OCI-LY1 (cell line): ENCODE data around the gene PPP1CA.

ENCODE experiments used
- H2AFZ ChIP-seq: fragments of 200-600 bp; sonication (generic), shearing (Covaris generic); 2 replicates; pipeline ENCODE4 v1.6.0; 2014; ENCODE audit warnings: antibody characterized with exemption, mild to moderate bottlenecking, low read length
- H3F3A ChIP-seq: fragments of 200-600 bp; sonication (generic), shearing (Covaris generic); 2 replicates; pipeline ENCODE4 v1.6.0; 2014; ENCODE audit warnings: mild to moderate bottlenecking, antibody characterized with exemption, low read length, moderate library complexity; ENCODE audit not compliant: insufficient read depth
- H3K27ac ChIP-seq: fragments of 200-600 bp; sonication (generic); 2 replicates; pipeline ENCODE4 v1.5.1; 2014; ENCODE audit warnings: low read length, mixed run types, mild to moderate bottlenecking, low read depth; ENCODE audit not compliant: poor library complexity, severe bottlenecking
- H3K27me3 ChIP-seq: fragments of 200-600 bp; sonication (generic); 2 replicates; pipeline ENCODE4 v1.6.0; 2014; ENCODE audit warnings: antibody characterized with exemption, mild to moderate bottlenecking, low read length, moderate library complexity; ENCODE audit not compliant: insufficient read depth
- H3K36me3 ChIP-seq: fragments of 200-600 bp; sonication (generic); 2 replicates; pipeline ENCODE4 v1.6.1; 2014; ENCODE audit warnings: mild to moderate bottlenecking, antibody characterized with exemption, low read length, moderate library complexity, mixed read lengths; ENCODE audit not compliant: insufficient read depth
- H3K4me1 ChIP-seq: fragments of 200-600 bp; sonication (generic); 2 replicates; pipeline ENCODE4 v1.5.1; 2014; ENCODE audit warnings: mild to moderate bottlenecking, low read length, moderate library complexity; ENCODE audit not compliant: insufficient read depth, severe bottlenecking
- H3K4me2 ChIP-seq: fragments of 200-600 bp; sonication (generic), shearing (Covaris generic); 2 replicates; pipeline ENCODE4 v1.6.1; 2014; ENCODE audit warnings: low read length
- H3K4me3 ChIP-seq: fragments of 200-600 bp; sonication (generic); 2 replicates; pipeline ENCODE4 v1.5.1; 2014; ENCODE audit warnings: low read length, low read depth, mild to moderate bottlenecking, mixed read lengths; ENCODE audit not compliant: poor library complexity, severe bottlenecking
- H3K79me2 ChIP-seq: fragments of 200-600 bp; shearing (Covaris generic); 2 replicates; pipeline ENCODE4 v1.6.1; 2016; ENCODE audit warnings: mixed run types, low read length, mixed read lengths; ENCODE audit not compliant: insufficient read depth
- H3K9ac ChIP-seq: fragments of 200-600 bp; sonication (generic), shearing (Covaris generic); 2 replicates; pipeline ENCODE4 v1.6.1; 2014; ENCODE audit warnings: mild to moderate bottlenecking, low read length, mixed read lengths
- H3K9me2 ChIP-seq: fragments of 200-600 bp; sonication (generic), shearing (Covaris generic); 2 replicates; pipeline ENCODE4 v1.6.1; 2014; ENCODE audit warnings: low read depth, mild to moderate bottlenecking, low read length, mixed read lengths
- H3K9me3 ChIP-seq: fragments of 200-600 bp; shearing (Covaris generic); 2 replicates; pipeline ENCODE4 v1.6.1; 2014; ENCODE audit warnings: low read length, mixed read lengths
- H4K20me1 ChIP-seq: fragments of 200-600 bp; sonication (generic), shearing (Covaris generic); 2 replicates; pipeline ENCODE4 v1.6.0; 2016; ENCODE audit warnings: mild to moderate bottlenecking, low read length; ENCODE audit not compliant: insufficient read depth
- EZH2 ChIP-seq: fragments of 200-600 bp; sonication (generic), shearing (Covaris generic); IDR thresholded peaks from 2 replicates; pipeline ENCODE4 v1.8.0; 2017; ENCODE audit warnings: borderline replicate concordance, mixed run types, mild to moderate bottlenecking, antibody characterized with exemption, low read length, moderate library complexity, mixed read lengths
- TF ChIP-seq, protein P1 (sequence below): fragments of 200-600 bp; sonication (generic), shearing (Covaris generic); IDR thresholded peaks from 2 replicates; pipeline ENCODE4 v1.5.1; 2017; ENCODE audit warnings: mild to moderate bottlenecking, antibody characterized with exemption, low read length, moderate library complexity, mixed read lengths

PPP1CA gene

DNA sequence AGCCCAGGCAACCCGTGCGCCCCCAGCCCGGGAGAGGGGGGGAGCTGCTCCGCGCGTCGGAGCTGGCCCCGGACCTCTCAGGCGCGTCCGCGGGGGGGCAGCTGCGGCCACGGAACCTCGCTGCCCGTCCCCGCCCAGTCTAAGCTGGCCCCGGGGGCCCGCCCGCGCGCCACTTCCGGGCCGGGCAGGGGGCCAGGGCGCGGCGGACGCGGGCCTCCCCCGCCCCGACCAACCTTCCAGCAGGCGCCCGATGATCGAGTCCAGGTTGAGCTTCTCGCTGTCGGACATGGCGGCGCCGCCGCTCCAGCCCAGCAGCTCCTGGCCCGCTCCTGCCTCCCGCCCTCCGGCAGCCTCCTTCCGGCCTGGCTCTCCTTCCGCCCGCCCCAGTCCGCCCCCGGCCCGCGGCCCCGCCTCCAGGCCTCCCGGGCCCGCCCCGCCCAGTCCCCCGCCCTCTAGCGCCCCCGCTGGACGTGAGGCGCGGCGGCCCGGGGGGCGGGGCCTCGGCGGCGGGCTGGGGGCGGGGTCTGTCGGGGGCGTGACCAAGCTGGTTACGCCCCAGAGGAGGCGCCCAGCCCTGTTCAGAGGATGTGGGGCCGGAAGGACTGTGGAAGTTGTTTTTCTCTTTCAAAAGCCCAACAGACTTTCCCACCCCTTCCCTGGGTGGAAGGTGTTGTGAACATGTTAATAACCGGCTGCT is at the start of gene PPP1CA:
PPP1CA (minus strand) TSS at position 364 of the 697 bp plus-strand sequence; CDS start at position 288, 76 bp downstream.
- Histone ChIP-seq H3K79me2 (peaks cover 9% of the 10 kb centered on the region; the same call in 1 of the 2 replicates), H3K9me2 (no peaks in the 10 kb centered on the region), H3K36me3 (peaks cover 38% of the 10 kb centered on the region), H4K20me1 (no peaks in the 10 kb centered on the region), H3K27ac (peak within 1 kb of the TSS; percentile 93), H3K4me2 (peak within 1 kb of the TSS; percentile 96), H3K27me3 (no peaks in the 10 kb centered on the region), H3K9me3 (no peaks in the 10 kb centered on the region), H3K4me3 (peak within 1 kb of the TSS; percentile 94), H3F3A (no peaks in the 10 kb centered on the region; the same call in 1 of the 2 replicates), H2AFZ (no peak within 1 kb of the TSS), H3K4me1 (peaks cover 89% of the 10 kb centered on the region), H3K9ac (peak within 1 kb of the TSS; percentile 96)
- TF ChIP-seq, protein P1, sequence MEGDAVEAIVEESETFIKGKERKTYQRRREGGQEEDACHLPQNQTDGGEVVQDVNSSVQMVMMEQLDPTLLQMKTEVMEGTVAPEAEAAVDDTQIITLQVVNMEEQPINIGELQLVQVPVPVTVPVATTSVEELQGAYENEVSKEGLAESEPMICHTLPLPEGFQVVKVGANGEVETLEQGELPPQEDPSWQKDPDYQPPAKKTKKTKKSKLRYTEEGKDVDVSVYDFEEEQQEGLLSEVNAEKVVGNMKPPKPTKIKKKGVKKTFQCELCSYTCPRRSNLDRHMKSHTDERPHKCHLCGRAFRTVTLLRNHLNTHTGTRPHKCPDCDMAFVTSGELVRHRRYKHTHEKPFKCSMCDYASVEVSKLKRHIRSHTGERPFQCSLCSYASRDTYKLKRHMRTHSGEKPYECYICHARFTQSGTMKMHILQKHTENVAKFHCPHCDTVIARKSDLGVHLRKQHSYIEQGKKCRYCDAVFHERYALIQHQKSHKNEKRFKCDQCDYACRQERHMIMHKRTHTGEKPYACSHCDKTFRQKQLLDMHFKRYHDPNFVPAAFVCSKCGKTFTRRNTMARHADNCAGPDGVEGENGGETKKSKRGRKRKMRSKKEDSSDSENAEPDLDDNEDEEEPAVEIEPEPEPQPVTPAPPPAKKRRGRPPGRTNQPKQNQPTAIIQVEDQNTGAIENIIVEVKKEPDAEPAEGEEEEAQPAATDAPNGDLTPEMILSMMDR, result peak; percentile 3; the same call in 1 of the 2 replicates
- TF ChIP-seq EZH2, result no peak

DNA sequence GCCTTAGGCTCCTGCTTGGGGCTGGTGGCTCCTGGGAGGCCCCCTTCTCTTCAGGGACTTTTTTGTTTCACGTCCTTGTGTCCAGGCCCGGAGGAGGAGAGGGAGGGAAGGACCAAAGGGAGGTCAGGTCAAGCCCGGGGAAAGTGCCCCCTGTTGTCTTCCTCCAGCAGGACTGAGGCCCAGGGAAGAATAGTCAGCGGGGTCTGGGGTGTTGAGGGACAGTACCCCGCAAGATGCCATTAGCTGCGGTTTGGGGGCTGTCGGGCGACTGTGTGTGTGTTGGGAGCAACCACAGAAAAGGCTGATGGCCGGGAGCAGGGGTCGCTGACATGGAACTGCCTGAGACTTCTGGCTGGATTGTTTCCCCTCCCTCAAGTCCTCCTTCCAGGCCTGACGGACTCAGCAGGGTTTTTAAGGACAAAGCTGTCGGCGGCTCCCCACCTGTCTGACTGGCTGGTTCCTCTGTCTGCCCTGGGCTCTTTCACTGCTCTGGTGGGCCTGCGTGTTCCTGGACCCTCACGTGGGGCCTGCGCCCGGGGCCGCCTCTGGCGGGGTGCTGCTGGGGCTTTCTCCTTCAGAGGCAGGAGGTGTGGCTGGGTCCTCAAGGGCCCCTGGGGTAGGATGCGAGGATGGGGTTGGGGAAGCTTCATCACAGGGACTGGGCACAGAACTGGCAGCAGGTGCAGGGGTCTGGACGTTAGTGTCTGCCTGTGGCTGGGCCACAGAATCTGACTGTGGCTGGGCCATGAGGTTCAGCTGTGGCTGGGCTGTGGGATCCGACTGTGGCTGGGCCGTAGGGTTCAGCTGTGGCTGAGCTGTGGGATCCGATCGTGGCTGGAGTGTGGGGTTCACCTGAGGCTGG is 49.4 kb upstream of the PPP1CA start:
- H3K9me3 ChIP-seq, result no peaks in the 10 kb centered on the region
- H3K9ac ChIP-seq, result no peak overlapping the region; the same call in 1 of the 2 replicates
- H3F3A ChIP-seq, result no peaks in the 10 kb centered on the region
- H3K4me1 ChIP-seq, result peaks cover 36% of the 10 kb centered on the region
- H4K20me1 ChIP-seq, result no peaks in the 10 kb centered on the region
- no peak overlapping the region for H3K4me2 ChIP-seq
- H3K36me3 ChIP-seq, result no peaks in the 10 kb centered on the region
- TF ChIP-seq, protein P1, result no peak
- no peaks in the 10 kb centered on the region for H3K79me2 ChIP-seq
- H2AFZ ChIP-seq, result no peak overlapping the region
- H3K4me3 ChIP-seq, result no peak overlapping the region
- H3K27me3 ChIP-seq, result no peaks in the 10 kb centered on the region
- peak overlapping the region; percentile 65 for H3K27ac ChIP-seq
- H3K9me2 ChIP-seq, result no peaks in the 10 kb centered on the region

DNA sequence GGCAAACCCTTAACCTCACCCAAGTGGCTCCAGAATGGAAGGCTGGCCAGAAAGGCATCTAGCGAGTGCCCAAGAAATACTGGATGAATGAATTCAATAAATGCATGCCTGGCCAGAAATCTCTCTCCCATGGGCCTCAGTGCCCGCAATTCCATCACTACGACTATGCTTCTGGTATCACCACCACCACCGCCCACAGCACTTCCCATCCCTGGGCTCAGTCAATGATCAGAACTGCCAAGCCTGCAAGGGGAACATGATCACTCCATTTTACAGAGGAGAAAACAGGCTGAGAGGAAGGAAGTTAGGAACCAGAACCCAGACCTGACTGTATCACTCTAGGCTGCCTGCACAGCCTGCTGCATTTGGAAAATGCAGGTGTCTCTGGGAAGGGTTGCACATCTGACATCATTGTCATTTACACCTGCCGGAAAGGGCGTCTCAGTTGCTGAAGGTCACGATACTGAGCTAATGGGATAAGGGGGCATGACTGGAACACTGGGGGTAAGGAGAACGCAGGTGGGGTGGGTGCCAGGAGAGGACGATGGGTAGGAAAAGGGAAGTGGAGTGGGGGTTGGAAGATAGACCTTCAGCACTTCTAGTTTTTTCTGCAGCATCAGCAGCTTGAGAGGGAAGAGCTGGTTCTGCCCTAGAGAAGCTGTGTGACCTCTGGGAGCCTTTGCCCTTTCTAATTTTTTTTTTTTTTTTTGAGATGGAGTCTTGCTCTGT is 47.6 kb upstream of the PPP1CA start:
- Histone ChIP-seq H2AFZ (no peak overlapping the region), H3K4me1 (peaks cover 54% of the 10 kb centered on the region), H3K79me2 (no peaks in the 10 kb centered on the region), H3K27ac (peak overlapping the region; percentile 65), H3K9me3 (no peaks in the 10 kb centered on the region), H3K36me3 (no peaks in the 10 kb centered on the region), H3K4me3 (no peak overlapping the region), H3K9ac (no peak overlapping the region), H3K27me3 (no peaks in the 10 kb centered on the region), H3K4me2 (peak overlapping the region; percentile 10; the same call in 1 of the 2 replicates), H3F3A (no peaks in the 10 kb centered on the region), H3K9me2 (no peaks in the 10 kb centered on the region), H4K20me1 (no peaks in the 10 kb centered on the region)
- TF ChIP-seq, protein P1, result no peak
- TF ChIP-seq EZH2, result no peak
